T-cell (primary cell): Measurements from ENCODE around the gene FHIP2A. TPM values are rescaled to one million over a fixed set of nuclear protein-coding genes. Genes with fewer than 3 reads are reported as not detected.
"Not testable (repeated sequence)": the region's sequence is repeated elsewhere in the genome, so short reads cannot be mapped to it uniquely, and the experiment has no call there.

Experiments used
- ATAC-seq, 4 experiments: fragments of 200-7000 bp in 3 of 4; fragments of 150-1000 bp in 1 of 4; cut with Tn5 transposase; replicated peaks in 1 of 4; 1 replicate in 3 of 4; 2 replicates in 1 of 4; pipeline ENCODE4 v1.10.0; 2021; ENCODE audit warnings: moderate library complexity in 3 of 4, mild to moderate bottlenecking in 2 of 4, moderate number of reproducible peaks in 1 of 4
- CTCF ChIA-PET, 2 donors: fragments of 300-600 bp; sonication (Branson Sonifier 250); formaldehyde crosslinking; loops; one replicate each; lab custom pipeline; 2022; ENCODE audit warnings: antibody characterized with exemption in 2 of 2; lab: Charles Lee
- POLR2A ChIA-PET, 2 donors: fragments of 300-600 bp; sonication (Branson Sonifier 250); formaldehyde crosslinking; loops; one replicate each; lab custom pipeline; 2022; ENCODE audit warnings: antibody characterized with exemption in 2 of 2; lab: Charles Lee
- DNase-seq, 35 experiments: peaks; one replicate each; pipeline versions ENCODE4 v3.0.0 to v3.0.0-alpha.2; 2013 to 2023
- H3K27ac ChIP-seq: one replicate; pipeline ENCODE4 v1.5.1; 2013; ENCODE audit warnings: low read length
- H3K27me3 ChIP-seq, 2 experiments: replicated peaks in 1 of 2; 1 replicate in 1 of 2; 2 replicates in 1 of 2; pipeline versions ENCODE4 v1.6.1 to v1.7.0; 2013; ENCODE audit warnings: low read length in 1 of 2, mixed read lengths in 1 of 2; ENCODE audit not compliant: control insufficient read depth in 2 of 2, insufficient read depth in 2 of 2; ENCODE audit errors: extremely low read depth in 1 of 2
- H3K36me3 ChIP-seq, 2 donors: 1 replicate in 1 of 2; 2 replicates in 1 of 2; pipeline versions ENCODE4 v1.6.1 to v1.7.0; 2013; ENCODE audit warnings: low read length in 1 of 2; ENCODE audit not compliant: control insufficient read depth in 2 of 2, insufficient read depth in 1 of 2; ENCODE audit errors: extremely low read depth in 1 of 2
- H3K4me1 ChIP-seq, 2 experiments: 1 replicate in 1 of 2; 2 replicates in 1 of 2; pipeline versions ENCODE4 v1.6.1 to v1.7.0; 2013; ENCODE audit warnings: low read length in 2 of 2, mixed read lengths in 1 of 2; ENCODE audit not compliant: insufficient read depth in 2 of 2, control insufficient read depth in 1 of 2; ENCODE audit errors: extremely low read depth in 1 of 2
- H3K4me3 ChIP-seq, 2 donors: 1 replicate in 1 of 2; 2 replicates in 1 of 2; pipeline versions ENCODE4 v1.5.1 to v1.7.0; 2013; ENCODE audit warnings: mild to moderate bottlenecking in 2 of 2, low read length in 1 of 2, moderate library complexity in 1 of 2; ENCODE audit not compliant: control insufficient read depth in 1 of 2; ENCODE audit errors: extremely low read depth in 1 of 2
- H3K9me3 ChIP-seq: 2 replicates; pipeline ENCODE4 v1.7.0; 2013
- H3K27ac Mint-ChIP-seq, 2 donors: one replicate each; pipeline ENCODE4 v1.8.0; 2020 to 2021; ENCODE audit warnings: mild to moderate bottlenecking in 2 of 2, mixed read lengths in 2 of 2
- H3K27me3 Mint-ChIP-seq, 2 donors: one replicate each; pipeline ENCODE4 v1.8.0; 2021 to 2022; ENCODE audit warnings: mixed read lengths in 2 of 2
- H3K36me3 Mint-ChIP-seq: one replicate; pipeline ENCODE4 v1.8.0; 2021; ENCODE audit warnings: mixed read lengths
- H3K4me1 Mint-ChIP-seq, 3 donors: one replicate each; pipeline ENCODE4 v1.8.0; 2020 to 2022; ENCODE audit warnings: mixed read lengths in 3 of 3, mild to moderate bottlenecking in 1 of 3
- H3K4me3 Mint-ChIP-seq, 3 donors: one replicate each; pipeline ENCODE4 v1.8.0; 2020 to 2022; ENCODE audit warnings: mild to moderate bottlenecking in 3 of 3, mixed read lengths in 3 of 3, moderate library complexity in 3 of 3
- H3K9me3 Mint-ChIP-seq, 3 donors: one replicate each; pipeline ENCODE4 v1.8.0; 2020 to 2022; ENCODE audit warnings: mixed read lengths in 3 of 3
- WGBS: methylation state at CpG from one replicate; pipeline ENCODE4 v1.1.5; 2013; ENCODE audit warnings: missing lambda C conversion rate; ENCODE audit not compliant: insufficient coverage; 5-methylcytosine and 5-hydroxymethylcytosine counted together
- total RNA-seq, 35 experiments: library from RNA in 6 of 35; stranded (reverse) in 6 of 35; fragments of 120-200 nt in 1 of 35; gene quantifications; one replicate each; pipeline versions ENCODE4 v1.2.1 to v1.2.4 and lab custom pipeline; 2013 to 2026

Gene FHIP2A
- total RNA-seq, 5 donors from 2014 or later (not counting 1 experiment from before 2014, with no cell fraction given) = 27.0 to 37.0 (median 31.9) TPM

DNA sequence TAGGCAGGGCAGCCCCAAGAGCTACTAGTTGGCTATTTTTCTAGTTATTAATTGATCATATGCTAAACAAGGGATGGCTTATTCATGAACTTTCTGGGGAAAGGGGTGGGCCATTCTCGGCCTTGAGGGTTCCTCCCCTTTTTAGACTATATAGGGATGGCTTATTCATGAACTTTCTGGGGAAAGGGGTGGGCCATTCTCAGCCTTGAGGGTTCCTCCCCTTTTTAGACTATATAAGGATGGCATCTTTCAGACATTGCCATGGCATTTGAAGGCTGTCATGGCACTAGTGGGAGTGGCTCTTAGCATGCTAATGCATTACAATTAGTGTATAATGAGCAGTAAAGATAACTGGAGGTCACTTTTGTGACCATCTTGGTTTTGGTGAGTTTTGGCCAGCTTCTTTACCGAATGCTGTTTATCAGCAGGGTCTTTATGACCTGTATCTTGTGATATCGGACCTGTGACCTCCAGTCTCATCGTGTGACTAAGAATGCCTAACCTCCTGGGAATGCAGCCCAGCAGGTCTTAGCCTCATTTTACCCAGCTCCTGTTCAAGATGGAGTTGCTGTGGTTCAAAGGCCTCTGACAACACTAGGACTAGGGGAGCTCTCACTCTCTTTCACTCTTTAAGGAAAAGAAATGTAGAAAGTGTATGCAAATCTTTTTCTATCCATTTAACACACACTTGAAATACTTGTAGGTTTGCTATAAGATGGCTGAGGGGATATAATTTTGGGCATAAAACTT lies 7.8 kb downstream of the FHIP2A start:
- ChIA-PET CTCF (interaction anchor here in 1 of 2 donors (0.9 kb wide), 1 partner anchor 277 kb away, joined by 3 read pairs; no protein-coding TSS in a partner anchor), POLR2A (interaction anchor here (0.6 to 0.7 kb wide), 3 partner anchors 24 to 65 kb away, joined by 4 to 7 read pairs (median 4); no protein-coding TSS in a partner anchor)
- Mint-ChIP-seq H3K36me3 (peaks cover 34% of the 10 kb centered on the region), H3K4me3 (no peak overlapping the region), H3K4me1 (peaks cover 42 to 56% (median 44%) of the 10 kb centered on the region in 3 donors), H3K9me3 (no peaks in the 10 kb centered on the region), H3K27ac (no peak overlapping the region), H3K27me3 (no peaks in the 10 kb centered on the region)
- WGBS = 100% methylated on average over 1 of the region's 4 CpGs
- H3K4me3 ChIP-seq = no peak overlapping the region
- H3K36me3 ChIP-seq = peaks cover 0 to 16% of the 10 kb centered on the region in 2 donors
- no peak for ATAC-seq
- DNase-seq = no peak
- peaks cover under 1 to 12% of the 10 kb centered on the region in 2 experiments for H3K4me1 ChIP-seq
- H3K27me3 ChIP-seq = no peaks in the 10 kb centered on the region
- no peaks in the 10 kb centered on the region for H3K9me3 ChIP-seq
- H3K27ac ChIP-seq = no peak overlapping the region

GRCh38 chr10:114831186-114831867 lies 9.7 kb downstream of the FHIP2A start:
- CTCF ChIA-PET = no interaction called here
- H3K4me3 Mint-ChIP-seq = no peak overlapping the region
- 100% methylated on average over 2 of the region's 6 CpGs for WGBS

DNA sequence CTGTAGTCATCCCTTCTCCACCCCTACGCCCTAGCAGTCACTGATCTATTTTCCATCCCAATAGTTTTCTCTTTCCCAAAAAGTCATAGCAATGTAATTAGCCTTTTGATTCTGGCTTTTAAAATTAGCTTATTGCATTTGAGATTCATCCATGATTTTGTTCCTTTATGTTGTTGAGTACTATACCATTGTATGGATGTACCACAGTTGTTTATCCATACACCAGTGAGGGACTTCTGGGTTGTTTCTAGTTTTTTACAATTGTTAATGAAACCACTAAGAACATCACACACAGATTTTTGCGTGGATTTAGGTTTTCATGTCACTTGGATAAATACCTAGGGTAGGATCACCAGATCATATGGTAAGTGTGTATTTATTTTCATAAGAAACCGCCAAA lies 16.1 kb downstream of the FHIP2A start:
- Mint-ChIP-seq H3K4me1 (no peaks in the 10 kb centered on the region), H3K9me3 (no peaks in the 10 kb centered on the region), H3K4me3 (no peak overlapping the region), H3K36me3 (peaks cover 37% of the 10 kb centered on the region), H3K27me3 (no peaks in the 10 kb centered on the region), H3K27ac (no peak overlapping the region)
- POLR2A ChIA-PET = no interaction called here
- peaks cover 4 to 60% of the 10 kb centered on the region in 2 donors for H3K36me3 ChIP-seq
- H3K27me3 ChIP-seq = no peaks in the 10 kb centered on the region
- H3K4me3 ChIP-seq = no peak overlapping the region
- WGBS = 100% methylated on average over 1 of the region's 3 CpGs
- DNase-seq (no peak), ATAC-seq (no peak)
- H3K27ac ChIP-seq = no peak overlapping the region
- CTCF ChIA-PET = interaction anchor here in 1 of 2 donors (0.6 kb wide), 1 partner anchor 890 kb away, joined by 3 read pairs; no protein-coding TSS in a partner anchor
- H3K4me1 ChIP-seq = no peaks in the 10 kb centered on the region
- no peaks in the 10 kb centered on the region for H3K9me3 ChIP-seq

More at GRCh38 chr10:114831186-114831867, 9.7 kb downstream of the FHIP2A start:
- no peaks in the 10 kb centered on the region for H3K27me3 Mint-ChIP-seq
- no peak for ATAC-seq
- H3K9me3 ChIP-seq = no peaks in the 10 kb centered on the region
- DNase-seq = no peak
- H3K4me1 ChIP-seq = peaks cover 0 to 8% of the 10 kb centered on the region in 2 experiments
- peaks cover 0 to 30% of the 10 kb centered on the region in 2 donors for H3K36me3 ChIP-seq
- H3K27me3 ChIP-seq = no peaks in the 10 kb centered on the region
- peaks cover 26 to 38% (median 26%) of the 10 kb centered on the region in 3 donors for H3K4me1 Mint-ChIP-seq
- POLR2A ChIA-PET = no interaction called here
- no peak overlapping the region for H3K27ac Mint-ChIP-seq
- no peak overlapping the region for H3K4me3 ChIP-seq
- H3K36me3 Mint-ChIP-seq = peaks cover 29% of the 10 kb centered on the region
- no peaks in the 10 kb centered on the region for H3K9me3 Mint-ChIP-seq
- H3K27ac ChIP-seq = no peak overlapping the region

- H3K9me3 Mint-ChIP-seq = no peaks in the 10 kb centered on the region
- no peak overlapping the region for H3K27ac Mint-ChIP-seq
Measured at GRCh38 chr10:114839901-114840300, 18.3 kb downstream of the FHIP2A start.

DNA sequence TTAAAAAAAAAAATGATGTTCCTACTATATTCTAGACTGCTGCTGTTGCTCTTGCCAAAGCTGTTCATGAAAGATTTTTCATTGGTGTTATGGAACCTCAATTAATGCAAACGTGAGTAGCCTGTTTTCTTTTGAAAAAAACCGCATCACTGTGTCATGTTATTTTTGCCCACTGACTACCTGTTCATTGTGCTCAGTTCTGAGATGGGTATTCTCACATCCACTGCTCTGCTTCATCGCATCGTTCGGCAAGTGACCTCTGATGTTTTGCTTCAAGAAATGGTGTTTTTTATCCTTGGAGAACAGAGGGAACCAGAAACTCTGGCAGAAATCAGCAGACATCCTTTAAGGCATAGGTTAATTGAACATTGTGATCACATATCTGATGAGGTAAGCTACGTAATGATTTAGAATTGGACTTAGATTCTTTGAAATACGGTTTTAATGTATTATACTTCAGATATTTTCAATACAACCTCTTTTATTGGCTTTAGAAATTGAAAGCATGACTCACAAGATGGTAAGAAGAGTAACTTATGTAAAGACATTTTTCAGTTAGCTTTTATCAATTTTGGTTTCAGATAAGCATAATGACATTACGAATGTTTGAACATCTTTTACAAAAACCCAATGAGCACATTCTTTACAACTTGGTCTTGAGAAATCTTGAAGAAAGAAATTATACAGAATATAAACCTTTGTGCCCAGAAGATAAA lies 24.6 kb downstream of the FHIP2A start:
- ChIA-PET CTCF (no interaction called here), POLR2A (interaction anchor here (0.6 kb wide), 2 partner anchors 14 to 116 kb away, joined by 3 to 4 read pairs; no protein-coding TSS in a partner anchor)
- Histone ChIP-seq H3K27ac (no peak overlapping the region), H3K36me3 (peaks cover 6 to 67% of the 10 kb centered on the region in 2 donors), H3K9me3 (no peaks in the 10 kb centered on the region), H3K4me1 (no peaks in the 10 kb centered on the region), H3K27me3 (no peaks in the 10 kb centered on the region), H3K4me3 (no peak overlapping the region)
- 88% methylated on average over 3 of the region's 8 CpGs for WGBS
- H3K27me3 Mint-ChIP-seq = no peaks in the 10 kb centered on the region
- H3K9me3 Mint-ChIP-seq = no peaks in the 10 kb centered on the region
- no peaks in the 10 kb centered on the region for H3K4me1 Mint-ChIP-seq
- ATAC-seq = no peak
- no peak overlapping the region for H3K27ac Mint-ChIP-seq
- H3K36me3 Mint-ChIP-seq = peaks cover 60% of the 10 kb centered on the region
- no peak overlapping the region for H3K4me3 Mint-ChIP-seq
- DNase-seq = no peak

More at GRCh38 chr10:114839901-114840300, 18.3 kb downstream of the FHIP2A start:
- peaks cover 36% of the 10 kb centered on the region for H3K36me3 Mint-ChIP-seq
- CTCF ChIA-PET = no interaction called here
- no peak for DNase-seq
- no peak overlapping the region for H3K4me3 ChIP-seq
- 100% methylated on average over 2 of the region's 3 CpGs for WGBS
- no peak overlapping the region for H3K27ac ChIP-seq
- no peaks in the 10 kb centered on the region for H3K9me3 ChIP-seq
- no peaks in the 10 kb centered on the region for H3K27me3 ChIP-seq
- peaks cover 6 to 59% of the 10 kb centered on the region in 2 donors for H3K36me3 ChIP-seq
- no peaks in the 10 kb centered on the region for H3K4me1 Mint-ChIP-seq
- POLR2A ChIA-PET = no interaction called here
- ATAC-seq = no peak
- H3K4me1 ChIP-seq = no peaks in the 10 kb centered on the region
- no peaks in the 10 kb centered on the region for H3K27me3 Mint-ChIP-seq
- H3K4me3 Mint-ChIP-seq = no peak overlapping the region

DNA sequence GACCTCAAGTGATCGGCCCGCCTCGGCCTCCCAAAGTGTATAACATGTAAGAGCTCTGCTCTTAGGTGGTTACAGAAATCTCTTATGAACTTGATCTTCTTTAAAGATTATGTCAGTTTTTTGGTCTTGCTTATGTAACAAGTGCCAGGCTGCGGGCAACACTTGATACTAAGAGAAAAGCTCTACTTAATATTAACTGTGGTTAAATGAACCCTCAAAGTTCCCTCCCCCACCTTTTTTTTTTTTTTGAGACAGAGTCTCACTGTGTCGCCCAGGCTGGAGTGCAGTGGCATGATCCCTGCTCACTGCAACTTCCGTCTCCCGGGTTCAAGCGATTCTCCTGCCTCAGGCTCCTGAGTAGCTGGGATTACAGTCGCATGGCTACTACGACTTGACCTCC lies 25.9 kb downstream of the FHIP2A start:
- H3K4me3 ChIP-seq, H3K27ac ChIP-seq, H3K27me3 ChIP-seq, H3K4me1 ChIP-seq, H3K27ac Mint-ChIP-seq, H3K9me3 Mint-ChIP-seq, ATAC-seq, H3K4me1 Mint-ChIP-seq, DNase-seq, CTCF ChIA-PET, H3K4me3 Mint-ChIP-seq, H3K9me3 ChIP-seq, H3K27me3 Mint-ChIP-seq: not testable (repeated sequence)
- POLR2A ChIA-PET = interaction anchor here in 1 of 2 donors (0.6 kb wide), 1 partner anchor 159 kb away, joined by 8 read pairs; no protein-coding TSS in a partner anchor
- 98% methylated on average over 6 of the region's 10 CpGs for WGBS
- peaks cover 67% of the 10 kb centered on the region for H3K36me3 Mint-ChIP-seq
- H3K36me3 ChIP-seq = peaks cover 6 to 70% of the 10 kb centered on the region in 2 donors
